ENCODE data around the gene CNOT3. TPM values are rescaled to one million over a fixed set of nuclear protein-coding genes. Genes with fewer than 3 reads are reported as not detected.

The CNOT3 gene
- total and polyA plus RNA-seq, 2 donors (not counting 3 experiments of a cell fraction or from before 2014, with no cell fraction given): 20.4 to 74.7 TPM

DNA sequence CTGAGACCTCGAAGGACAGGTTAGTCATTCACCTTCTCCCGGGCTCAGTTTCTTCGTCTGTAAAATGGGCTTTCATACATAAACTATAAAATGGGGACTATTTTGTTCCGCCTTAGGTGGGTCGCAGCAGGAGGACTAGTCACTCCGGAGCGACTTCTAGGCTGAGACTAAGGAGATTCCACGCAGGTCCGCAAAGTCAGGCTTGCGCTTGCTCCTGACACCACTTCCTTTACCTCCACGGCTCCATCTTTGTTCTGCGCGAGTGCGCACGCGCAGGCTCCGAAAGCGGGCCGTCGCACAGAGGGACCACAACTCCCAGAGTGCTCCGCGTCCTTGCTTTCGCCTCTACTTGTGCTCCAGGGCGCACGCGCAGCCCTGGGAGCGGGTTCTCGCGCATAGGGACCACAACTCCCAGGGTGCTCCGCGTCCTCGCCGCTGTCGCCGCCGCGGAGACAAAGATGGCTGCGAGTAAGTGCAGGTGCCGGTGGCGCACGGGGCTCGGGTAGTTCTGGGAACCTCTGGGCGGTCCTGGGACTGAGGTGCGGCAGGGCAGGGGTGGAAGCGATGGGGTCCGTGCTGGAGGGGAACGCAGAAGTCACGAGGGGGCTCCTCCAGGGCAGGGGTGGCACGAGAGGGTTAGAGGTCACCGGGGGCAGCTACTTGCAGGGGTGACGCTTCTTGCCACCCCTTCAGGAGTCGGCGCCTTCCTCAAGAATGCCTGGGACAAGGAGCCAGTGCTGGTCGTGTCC lies 35.0 kb upstream of the CNOT3 start, which contains the start of gene NDUFA3:
Gene NDUFA3, plus strand, starts transcription at position 435 of the 749 bp plus-strand sequence. Its CDS starts 24 bp downstream, at position 459.
- peak; percentile 99 for DNase-seq (ENCODE audit: low read depth, low spot score)
- H2AFZ ChIP-seq (ENCODE audit: low read depth, low read length): peak within 1 kb of the TSS; percentile 65
- H3K27me3 ChIP-seq (ENCODE audit: control insufficient read depth in 2 of 2, insufficient read depth in 2 of 2, low read length in 2 of 2): no peaks in the 10 kb centered on the region
- no peaks in the 10 kb centered on the region for H3K9me3 ChIP-seq (replicated peaks; ENCODE audit: control insufficient read depth, insufficient read depth, low read length)
- H3K4me1 ChIP-seq (ENCODE audit: control insufficient read depth, extremely low read depth, insufficient read depth, low read length): no peaks in the 10 kb centered on the region
- peak; percentile 76 for TF ChIP-seq POLR2AphosphoS5 (IDR thresholded peaks at IDR 0.05; ENCODE audit: insufficient read depth, low read depth, low read length)
- peak; percentile 87 for TF ChIP-seq POLR2A (IDR thresholded peaks at IDR 0.05; ENCODE audit: low read depth, low read length)
- TF ChIP-seq MYC (IDR thresholded peaks at IDR 0.05; ENCODE audit: low read depth, low read length): peak; percentile 11
- no peak for TF ChIP-seq FOS (IDR thresholded peaks at IDR 0.05; ENCODE audit: borderline replicate concordance, insufficient read depth, low read length)
- TF ChIP-seq, protein P1, sequence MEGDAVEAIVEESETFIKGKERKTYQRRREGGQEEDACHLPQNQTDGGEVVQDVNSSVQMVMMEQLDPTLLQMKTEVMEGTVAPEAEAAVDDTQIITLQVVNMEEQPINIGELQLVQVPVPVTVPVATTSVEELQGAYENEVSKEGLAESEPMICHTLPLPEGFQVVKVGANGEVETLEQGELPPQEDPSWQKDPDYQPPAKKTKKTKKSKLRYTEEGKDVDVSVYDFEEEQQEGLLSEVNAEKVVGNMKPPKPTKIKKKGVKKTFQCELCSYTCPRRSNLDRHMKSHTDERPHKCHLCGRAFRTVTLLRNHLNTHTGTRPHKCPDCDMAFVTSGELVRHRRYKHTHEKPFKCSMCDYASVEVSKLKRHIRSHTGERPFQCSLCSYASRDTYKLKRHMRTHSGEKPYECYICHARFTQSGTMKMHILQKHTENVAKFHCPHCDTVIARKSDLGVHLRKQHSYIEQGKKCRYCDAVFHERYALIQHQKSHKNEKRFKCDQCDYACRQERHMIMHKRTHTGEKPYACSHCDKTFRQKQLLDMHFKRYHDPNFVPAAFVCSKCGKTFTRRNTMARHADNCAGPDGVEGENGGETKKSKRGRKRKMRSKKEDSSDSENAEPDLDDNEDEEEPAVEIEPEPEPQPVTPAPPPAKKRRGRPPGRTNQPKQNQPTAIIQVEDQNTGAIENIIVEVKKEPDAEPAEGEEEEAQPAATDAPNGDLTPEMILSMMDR (IDR thresholded peaks at IDR 0.05; ENCODE audit: extremely low read depth in 1 of 2, insufficient read depth in 1 of 2, low read depth in 1 of 2, low read length in 2 of 2): no peak
- no peak for TF ChIP-seq EZH2 (IDR thresholded peaks at IDR 0.05; ENCODE audit: borderline replicate concordance, low read depth, low read length, severe bottlenecking)
- peak within 1 kb of the TSS; percentile 57 for H3K9ac ChIP-seq (replicated peaks; ENCODE audit: extremely low read depth, insufficient read depth, low read length)
- FAIRE-seq: peak; percentile 97
- H3K27ac ChIP-seq (ENCODE audit: insufficient read depth, low read depth, low read length): no peak within 1 kb of the TSS
- no peaks in the 10 kb centered on the region for H3K9me1 ChIP-seq (replicated peaks; ENCODE audit: control insufficient read depth, extremely low read depth, insufficient read depth, low read length)
- BruUV-seq (replicated peaks): no TSS peak
- H3K4me2 ChIP-seq (ENCODE audit: insufficient read depth, low read length): peak within 1 kb of the TSS; percentile 85
- peaks cover 0 to 16% of the 10 kb centered on the region in 2 experiments for H3K36me3 ChIP-seq (ENCODE audit: control insufficient read depth in 2 of 2, extremely low read depth in 1 of 2, insufficient read depth in 2 of 2, low read length in 2 of 2)
- H3K4me3 ChIP-seq (replicated peaks in 1 of 3; ENCODE audit: insufficient read depth in 1 of 3, low read depth in 1 of 3, low read length in 3 of 3): peak within 1 kb of the TSS; percentile 15 to 97 (median 57)
- H3K79me2 ChIP-seq (ENCODE audit: control insufficient read depth, insufficient read depth, low read length): peaks cover 8% of the 10 kb centered on the region
- intact Hi-C loops (cut with micrococcal nuclease): loop anchor here (1.0 to 2.0 kb wide), 4 partner anchors 13 to 260 kb away; partner anchors contain the start of genes CNOT3, PRPF31 and TFPT
- dilution Hi-C loops (cut with MboI; ENCODE audit: extremely low pct_ligation_motif_present, low sequenced_read_pairs): no loop called here
- ChIA-PET POLR2A (no interaction called here), CTCF (no interaction called here)
- no peaks in the 10 kb centered on the region for H4K20me1 ChIP-seq (replicated peaks; ENCODE audit: control insufficient read depth, extremely low read depth, insufficient read depth, low read length)

Measured in endothelial cell of umbilical vein (primary cell).